Activated CD4-positive, alpha-beta T cell treated with anti-CD3 and anti-CD28 coated beads, Interleukin-2, amount 50 U/mL, for 16 hours (primary cell): ENCODE data around the gene PPP1R12B.
"Not testable (repeated sequence)": the region's sequence is repeated elsewhere in the genome, so short reads cannot be mapped to it uniquely, and the experiment has no call there.

Experiments used
- DNase-seq: peaks from one replicate; pipeline ENCODE4 v3.0.0-alpha.2; 2020

The PPP1R12B gene

GRCh38 chr1:202406896-202407295, 58.4 kb downstream of the PPP1R12B start:
- DNase-seq: not testable (repeated sequence)

- DNase-seq: not testable (repeated sequence)
Observed at GRCh38 chr1:202407378-202407777, 58.9 kb downstream of the PPP1R12B start.

GRCh38 chr1:202410251-202410650, 61.8 kb downstream of the PPP1R12B start:
- not testable (repeated sequence) for DNase-seq

- not testable (repeated sequence) for DNase-seq
Observed at GRCh38 chr1:202410854-202411357, 62.4 kb downstream of the PPP1R12B start.

- no peak for DNase-seq
Observed at GRCh38 chr1:202411422-202411821, 62.9 kb downstream of the PPP1R12B start.

- not testable (repeated sequence) for DNase-seq
Observed at GRCh38 chr1:202412421-202412820, 63.9 kb downstream of the PPP1R12B start.

- no peak for DNase-seq
Observed at GRCh38 chr1:202416641-202417040, 68.1 kb downstream of the PPP1R12B start.

GRCh38 chr1:202417141-202417540, 68.6 kb downstream of the PPP1R12B start:
- not testable (repeated sequence) for DNase-seq

- not testable (repeated sequence) for DNase-seq
Observed at GRCh38 chr1:202417762-202418201, 69.3 kb downstream of the PPP1R12B start.

GRCh38 chr1:202419731-202420130, 71.2 kb downstream of the PPP1R12B start:
- DNase-seq: not testable (repeated sequence)

GRCh38 chr1:202420422-202421094, 72.1 kb downstream of the PPP1R12B start:
- DNase-seq: not testable (repeated sequence)

- DNase-seq: not testable (repeated sequence)
Observed at GRCh38 chr1:202422709-202423108, 74.2 kb downstream of the PPP1R12B start.

- not testable (repeated sequence) for DNase-seq
Observed at GRCh38 chr1:202424260-202424659, 75.8 kb downstream of the PPP1R12B start.

GRCh38 chr1:202430111-202430510, 81.6 kb downstream of the PPP1R12B start:
- DNase-seq: not testable (repeated sequence)

- DNase-seq: not testable (repeated sequence)
Observed at GRCh38 chr1:202432338-202432737, 83.8 kb downstream of the PPP1R12B start.

GRCh38 chr1:202433155-202434043, 84.9 kb downstream of the PPP1R12B start:
- DNase-seq: no peak

- no peak for DNase-seq
Observed at GRCh38 chr1:202434059-202434458, 85.6 kb downstream of the PPP1R12B start.

GRCh38 chr1:202438393-202439174, 90.1 kb downstream of the PPP1R12B start:
- DNase-seq: no peak

- DNase-seq: no peak
Observed at GRCh38 chr1:202439308-202439707, 90.8 kb downstream of the PPP1R12B start.

GRCh38 chr1:202448140-202448539, 99.6 kb downstream of the PPP1R12B start:
- DNase-seq: not testable (repeated sequence)

GRCh38 chr1:202451641-202452040, 103.1 kb downstream of the PPP1R12B start:
- DNase-seq: not testable (repeated sequence)

GRCh38 chr1:202452508-202452907, 104.0 kb downstream of the PPP1R12B start:
- DNase-seq: no peak
